SU-DHL-6 (cell line): ENCODE measurements around the gene INAFM2.

Experiments used
- H2AFZ ChIP-seq: fragments of 200-600 bp; sonication (generic); 2 replicates; pipeline ENCODE4 v1.6.1; 2014; ENCODE audit warnings: low read depth, mild to moderate bottlenecking, moderate library complexity, mixed read lengths, antibody characterized with exemption, low read length; ENCODE audit not compliant: severe bottlenecking
- H3F3A ChIP-seq: fragments of 200-600 bp; shearing (Covaris generic); 2 replicates; pipeline ENCODE4 v1.6.0; 2016; ENCODE audit warnings: antibody characterized with exemption, mild to moderate bottlenecking; ENCODE audit not compliant: insufficient read depth
- H3K27ac ChIP-seq: fragments of 200-600 bp; sonication (generic); 2 replicates; pipeline ENCODE4 v1.5.1; 2016; ENCODE audit warnings: low read depth, mild to moderate bottlenecking, low read length, moderate library complexity, mixed read lengths
- H3K27me3 ChIP-seq: fragments of 200-600 bp; sonication (generic), shearing (Covaris generic); 2 replicates; pipeline ENCODE4 v1.6.0; 2014; ENCODE audit warnings: mild to moderate bottlenecking, low read length
- H3K36me3 ChIP-seq: fragments of 200-600 bp; sonication (generic); 2 replicates; pipeline ENCODE4 v1.6.1; 2014; ENCODE audit warnings: mild to moderate bottlenecking, low read length, mixed read lengths
- H3K4me2 ChIP-seq: fragments of 300-600, 200-600 bp; shearing (Covaris generic), sonication (generic); 2 replicates; pipeline ENCODE4 v1.6.0; 2014; ENCODE audit warnings: low read length, low read depth, mild to moderate bottlenecking; ENCODE audit not compliant: poor library complexity, severe bottlenecking
- H3K4me3 ChIP-seq: fragments of 200-600 bp; sonication (generic); 2 replicates; pipeline ENCODE4 v1.5.1; 2014; ENCODE audit warnings: antibody characterized with exemption, low read length, mild to moderate bottlenecking, mixed read lengths; ENCODE audit not compliant: insufficient read depth, poor library complexity, severe bottlenecking
- H3K79me2 ChIP-seq: fragments of 200-600 bp; sonication (generic); 2 replicates; pipeline ENCODE4 v1.6.1; 2014; ENCODE audit warnings: mild to moderate bottlenecking, low read length, moderate library complexity; ENCODE audit not compliant: insufficient read depth
- H3K9ac ChIP-seq: fragments of 200-600 bp; sonication (generic); 2 replicates; pipeline ENCODE4 v1.7.0; 2014; ENCODE audit warnings: mild to moderate bottlenecking, low read length
- H3K9me2 ChIP-seq: fragments of 200-600 bp; sonication (generic); replicated peaks from 2 replicates; pipeline ENCODE4 v1.6.1; 2014; ENCODE audit warnings: low read length; ENCODE audit not compliant: insufficient read depth
- H3K9me3 ChIP-seq: fragments of 200-600 bp; sonication (generic); 2 replicates; pipeline ENCODE4 v1.6.1; 2014; ENCODE audit warnings: low read length, mixed read lengths; ENCODE audit not compliant: insufficient read depth
- H4K20me1 ChIP-seq: fragments of 200-600 bp; sonication (generic); 2 replicates; pipeline ENCODE4 v1.6.1; 2014; ENCODE audit warnings: low read depth, mild to moderate bottlenecking, antibody characterized with exemption, low read length, moderate library complexity, mixed read lengths
- CTCF ChIP-seq: fragments of 200-600 bp; sonication (generic); IDR thresholded peaks from one replicate; pipeline ENCODE4 v1.5.1; 2017; ENCODE audit warnings: antibody characterized with exemption, mild to moderate bottlenecking, low read length, moderate library complexity; ENCODE audit not compliant: insufficient read depth, poor library complexity, severe bottlenecking
- EZH2phosphoT487 ChIP-seq: fragments of 200-600 bp; sonication (generic), shearing (Covaris generic); conservative IDR thresholded peaks from 2 replicates; pipeline ENCODE4 v1.6.1; 2018; ENCODE audit warnings: mild to moderate bottlenecking, antibody characterized with exemption, low read length, moderate library complexity, mixed read lengths

Gene INAFM2

GRCh38 chr15:40344631-40345120, 21.2 kb downstream of the INAFM2 start:
- no peak overlapping the region for H3K4me3 ChIP-seq
- H4K20me1 ChIP-seq = no peaks in the 10 kb centered on the region
- H3K27ac ChIP-seq = no peak overlapping the region
- no peak overlapping the region for H3K4me2 ChIP-seq
- no peak for TF ChIP-seq EZH2phosphoT487
- TF ChIP-seq CTCF = peak; percentile 56
- H3K9me3 ChIP-seq = no peaks in the 10 kb centered on the region
- H3F3A ChIP-seq = no peaks in the 10 kb centered on the region
- no peaks in the 10 kb centered on the region for H3K79me2 ChIP-seq
- no peaks in the 10 kb centered on the region for H3K27me3 ChIP-seq
- no peak overlapping the region for H2AFZ ChIP-seq
- H3K9ac ChIP-seq = no peak overlapping the region
- no peaks in the 10 kb centered on the region for H3K36me3 ChIP-seq
- no peaks in the 10 kb centered on the region for H3K9me2 ChIP-seq

GRCh38 chr15:40345225-40345866, 21.9 kb downstream of the INAFM2 start:
- Histone ChIP-seq H3K9ac (no peak overlapping the region), H3K79me2 (no peaks in the 10 kb centered on the region), H3K27me3 (no peaks in the 10 kb centered on the region), H3K4me2 (no peak overlapping the region), H3F3A (no peaks in the 10 kb centered on the region), H3K9me2 (no peaks in the 10 kb centered on the region), H4K20me1 (no peaks in the 10 kb centered on the region), H3K36me3 (no peaks in the 10 kb centered on the region), H3K9me3 (no peaks in the 10 kb centered on the region), H3K4me3 (no peak overlapping the region), H2AFZ (no peak overlapping the region), H3K27ac (no peak overlapping the region)
- no peak for TF ChIP-seq EZH2phosphoT487
- no peak for TF ChIP-seq CTCF

GRCh38 chr15:40345867-40346578, 22.5 kb downstream of the INAFM2 start:
- Histone ChIP-seq H3K27me3 (no peaks in the 10 kb centered on the region), H3K9ac (no peak overlapping the region), H3K4me2 (no peak overlapping the region), H4K20me1 (no peaks in the 10 kb centered on the region), H3K79me2 (no peaks in the 10 kb centered on the region), H3F3A (no peaks in the 10 kb centered on the region), H3K27ac (no peak overlapping the region), H2AFZ (no peak overlapping the region), H3K4me3 (no peak overlapping the region), H3K36me3 (no peaks in the 10 kb centered on the region), H3K9me3 (no peaks in the 10 kb centered on the region), H3K9me2 (no peaks in the 10 kb centered on the region)
- TF ChIP-seq CTCF = no peak
- TF ChIP-seq EZH2phosphoT487 = no peak
